CD1c-positive myeloid dendritic cell (primary cell): ENCODE data around the gene CERS1.

Source experiments
- DNase-seq: peaks from one replicate; pipeline ENCODE4 v3.0.0-alpha.2; 2016; ENCODE audit errors: extremely low spot score

CERS1 gene

GRCh38 chr19:18839465-18840287 is 56.3 kb downstream of the CERS1 start:
- no peak for DNase-seq

GRCh38 chr19:18834644-18834984 is 61.3 kb downstream of the CERS1 start:
- DNase-seq = no peak

- DNase-seq = no peak
Observed at GRCh38 chr19:18833849-18834643, 61.9 kb downstream of the CERS1 start.

DNA sequence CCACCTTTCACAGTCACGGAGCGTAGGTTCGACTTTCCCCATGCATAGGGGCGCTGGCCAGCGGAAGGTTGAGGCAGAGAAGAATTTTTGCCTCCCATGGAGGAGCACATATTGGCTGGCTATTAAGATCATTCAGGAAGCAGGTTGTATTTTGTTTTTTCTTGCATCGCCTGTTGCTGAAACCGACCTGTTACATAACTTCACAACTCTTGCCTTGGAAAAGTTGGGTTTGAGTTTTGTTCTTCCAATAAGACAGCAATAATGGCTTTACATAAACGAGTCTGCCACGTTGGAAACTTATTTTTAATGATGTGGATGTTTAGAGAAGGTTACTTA is 62.8 kb downstream of the CERS1 start:
- DNase-seq = peak; percentile 7

DNA sequence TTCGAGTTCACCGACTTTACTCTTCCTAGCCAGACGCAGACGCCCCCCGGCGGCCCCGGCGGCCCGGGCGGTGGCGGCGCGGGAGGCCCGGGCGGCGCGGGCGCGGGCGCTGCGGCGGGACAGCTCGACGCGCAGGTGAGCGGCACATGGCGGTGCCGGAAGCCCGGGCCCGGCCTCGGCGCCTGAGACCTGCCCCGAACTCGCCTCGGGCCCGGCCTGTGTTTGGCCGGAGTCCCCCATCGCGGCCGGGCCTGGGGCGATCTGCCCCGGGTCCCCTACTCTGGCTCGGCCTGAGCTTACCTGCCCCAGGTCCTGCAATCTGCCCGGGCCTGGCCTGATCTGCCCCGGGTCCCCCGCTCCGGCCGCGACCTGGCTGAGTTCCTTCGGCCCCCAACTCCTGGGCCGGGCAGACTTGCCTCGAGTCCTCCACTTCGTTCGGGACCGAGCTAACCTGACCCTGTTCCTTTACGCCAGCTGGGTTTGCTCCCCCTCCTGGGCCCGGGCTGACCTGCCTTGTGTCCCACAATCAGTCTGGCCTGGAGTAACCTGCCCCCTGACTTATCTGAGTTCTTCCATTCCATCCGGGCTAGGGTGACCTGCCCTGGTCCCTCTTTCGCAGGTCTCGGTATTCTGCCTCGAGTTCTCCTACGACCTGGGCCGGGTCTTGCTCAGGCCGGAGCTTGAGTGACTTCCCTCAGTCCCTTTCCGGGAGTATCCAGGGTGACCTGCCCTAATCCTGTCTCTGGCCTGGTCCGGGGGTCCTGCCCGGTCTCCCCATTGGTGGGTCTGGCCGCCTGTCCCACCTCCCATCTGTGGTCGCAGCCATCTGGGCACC is 63.4 kb downstream of the CERS1 start:
- DNase-seq = peak; percentile 20

GRCh38 chr19:18831524-18832305 is 64.2 kb downstream of the CERS1 start, which contains the start of gene UPF1:
Gene UPF1, plus strand, starts transcription at chr19:18831959. Its CDS starts 251 bp downstream, at chr19:18832210.
- peak; percentile 99 for DNase-seq

DNA sequence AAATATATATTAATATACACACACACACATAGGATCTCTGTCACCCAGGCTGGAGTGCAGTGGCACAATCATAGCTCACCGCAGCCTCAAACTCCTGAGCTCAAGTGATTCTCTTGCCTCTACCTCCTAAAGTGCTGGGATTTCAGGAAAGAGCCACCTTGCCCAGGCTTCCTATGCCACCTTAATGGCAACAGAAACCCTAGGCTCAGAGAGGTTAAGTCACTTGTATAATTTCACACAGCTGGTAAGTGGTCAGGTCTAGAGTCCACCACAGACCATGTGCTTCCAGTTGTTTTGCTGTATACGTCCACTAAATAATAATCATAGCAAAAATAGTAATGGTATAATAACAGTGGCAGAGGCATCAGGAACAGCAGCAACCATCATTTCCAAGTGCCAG is 65.5 kb downstream of the CERS1 start:
- DNase-seq = no peak

DNA sequence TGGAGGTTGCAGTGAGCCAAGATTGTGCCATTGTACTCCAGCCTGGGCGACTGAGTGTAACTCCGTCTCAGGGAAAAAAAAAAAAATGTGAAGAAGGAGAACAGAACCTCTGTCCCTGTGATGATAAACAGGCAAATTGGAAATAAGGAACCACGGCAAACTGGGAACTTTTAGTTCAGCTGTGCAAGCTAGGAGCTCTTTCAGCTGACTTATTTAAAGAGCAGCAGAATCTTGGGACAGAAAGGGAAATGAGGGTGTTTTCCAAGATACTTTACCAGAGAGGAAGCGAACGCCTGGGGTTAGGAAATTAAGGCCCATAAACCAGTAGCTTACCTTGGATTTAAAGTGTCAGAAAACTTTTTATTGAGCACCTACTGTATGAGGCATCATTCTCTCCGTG is 67.2 kb downstream of the CERS1 start:
- DNase-seq = peak; percentile 35
